ENCODE results near the gene SYTL2.
"Not testable (repeated sequence)": the region's sequence is repeated elsewhere in the genome, so short reads cannot be mapped to it uniquely, and the experiment has no call there.

SYTL2 gene

GRCh38 chr11:85810871-85811611 is at the start of gene SYTL2:
Gene SYTL2 (minus strand): TSS chr11:85811141. CDS start chr11:85757725, 53,416 bp downstream.
- peak; percentile 84 for DNase-seq

DNA sequence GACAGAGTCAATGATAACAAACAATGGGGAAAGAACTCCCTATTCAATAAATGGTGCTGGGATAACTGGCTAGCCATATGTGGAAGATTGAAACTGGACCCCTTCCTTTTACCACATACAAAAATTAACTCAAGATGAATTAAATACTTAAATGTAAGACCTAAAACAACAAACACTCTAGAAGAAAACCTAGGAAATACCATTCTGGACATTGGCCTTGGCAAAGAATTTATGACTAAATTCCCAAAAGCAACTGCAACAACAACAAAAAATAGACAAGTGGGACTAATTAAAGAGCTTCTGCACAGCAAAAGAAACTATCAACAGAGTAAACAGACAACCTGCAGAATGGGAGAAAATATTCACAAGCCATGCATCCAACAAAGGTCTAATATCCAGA is 48.6 kb upstream of the SYTL2 start:
- DNase-seq = not testable (repeated sequence)

DNA sequence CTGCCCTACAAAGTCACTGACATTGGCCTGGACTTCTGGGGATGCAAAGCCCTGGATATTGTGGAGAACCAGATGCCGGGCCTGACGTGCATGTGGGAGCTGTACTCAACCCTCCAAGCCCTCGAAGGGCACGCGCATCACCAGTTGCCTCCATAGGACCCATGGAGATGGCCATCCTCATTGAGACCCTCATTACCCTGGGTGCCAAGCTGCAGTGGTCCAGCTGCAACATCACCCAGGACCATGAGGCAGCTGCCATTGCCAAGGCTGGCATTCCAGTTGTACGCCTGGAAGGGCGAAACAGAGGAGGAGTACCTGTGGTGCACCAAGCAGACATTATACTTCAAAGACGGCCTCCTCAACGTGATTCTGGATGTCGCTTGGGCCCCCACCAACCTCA is 46.2 kb upstream of the SYTL2 start:
- DNase-seq = no peak

GRCh38 chr11:85855341-85855656 is 44.4 kb upstream of the SYTL2 start, which contains the start of gene CCDC83:
Gene CCDC83 (plus strand): TSS chr11:85855383. CDS start chr11:85865124, 9,741 bp downstream.
- DNase-seq = no peak

DNA sequence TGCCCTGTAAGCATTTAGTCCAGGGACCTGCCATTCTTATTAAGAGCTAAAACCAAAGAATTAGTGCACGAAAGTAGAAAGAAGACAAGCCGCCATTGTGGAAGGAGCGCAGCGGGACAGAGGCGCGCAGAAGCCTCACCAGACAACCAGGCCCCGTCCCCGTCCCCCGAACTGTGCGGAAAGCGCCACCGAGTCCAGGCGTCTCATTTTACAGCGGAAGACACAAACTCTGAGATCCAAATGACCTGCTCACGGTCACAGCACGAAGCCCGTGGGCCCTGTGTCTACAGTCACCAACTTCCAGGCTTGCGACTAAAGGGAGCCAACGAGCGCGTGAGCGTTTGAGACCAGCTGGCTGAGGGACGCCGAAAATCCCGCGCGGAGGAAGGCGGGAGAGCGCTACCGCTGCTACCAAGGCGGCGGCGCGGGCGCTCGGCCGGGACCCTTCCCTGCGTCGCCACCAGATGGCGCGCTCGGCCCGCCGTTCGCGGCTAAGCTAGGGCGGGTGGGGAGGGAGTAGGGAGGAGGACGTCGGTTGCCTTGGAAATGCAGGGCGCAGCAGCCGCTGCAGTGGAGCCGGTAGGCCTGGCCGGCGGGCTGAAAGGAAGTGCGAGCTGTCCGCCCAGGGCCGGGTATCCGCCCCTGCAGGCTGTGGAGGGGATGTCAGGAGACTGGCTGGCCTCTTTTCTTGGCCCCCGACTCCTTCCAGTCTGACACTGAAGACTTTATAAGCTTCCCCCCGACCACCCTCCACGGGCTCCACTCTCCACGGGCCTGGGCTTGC is 43.8 kb upstream of the SYTL2 start:
- peak; percentile 83 for DNase-seq

GRCh38 chr11:85854212-85854556 is 43.2 kb upstream of the SYTL2 start:
- DNase-seq = no peak

DNA sequence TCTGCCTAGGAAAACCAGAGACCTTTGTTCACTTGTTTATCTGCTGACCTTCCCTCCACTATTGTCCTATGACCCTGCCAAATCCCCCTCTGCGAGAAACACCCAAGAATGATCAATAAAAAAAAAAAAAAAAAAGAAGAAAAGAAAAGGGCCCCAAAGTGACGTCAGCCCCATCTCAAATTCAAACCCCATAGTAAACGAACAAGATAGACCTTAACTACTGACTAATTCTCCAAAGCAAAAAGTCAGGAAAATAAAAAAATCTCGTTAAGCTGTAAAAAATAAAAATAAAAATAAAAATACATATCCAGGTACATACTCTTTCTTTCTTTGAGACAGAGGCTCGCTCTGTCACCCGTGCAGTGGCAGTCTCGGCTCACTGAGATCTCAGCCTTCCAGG is 42.6 kb upstream of the SYTL2 start:
- DNase-seq = not testable (repeated sequence)

DNA sequence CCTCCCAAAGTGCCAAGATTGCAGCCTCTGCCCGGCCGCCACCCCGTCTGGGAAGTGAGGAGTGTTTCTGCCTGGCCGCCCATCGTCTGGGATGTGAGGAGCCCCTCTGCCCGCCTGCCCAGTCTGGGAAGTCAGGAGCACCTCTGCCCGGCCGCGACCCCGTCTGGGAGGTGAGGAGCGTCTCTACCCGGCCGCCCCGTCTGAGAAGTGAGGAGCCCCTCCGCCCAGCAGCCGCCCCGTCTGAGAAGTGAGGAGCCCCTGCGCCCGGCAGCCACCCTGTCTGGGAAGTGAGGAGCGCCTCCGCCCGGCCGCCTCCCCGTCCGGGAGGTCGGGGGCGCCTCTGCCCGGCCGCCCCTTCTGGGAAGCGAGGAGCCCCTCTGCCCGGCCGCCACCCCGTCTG is 41.8 kb upstream of the SYTL2 start:
- DNase-seq = not testable (repeated sequence)

GRCh38 chr11:85848556-85848955 is 37.6 kb upstream of the SYTL2 start:
- DNase-seq = no peak

DNA sequence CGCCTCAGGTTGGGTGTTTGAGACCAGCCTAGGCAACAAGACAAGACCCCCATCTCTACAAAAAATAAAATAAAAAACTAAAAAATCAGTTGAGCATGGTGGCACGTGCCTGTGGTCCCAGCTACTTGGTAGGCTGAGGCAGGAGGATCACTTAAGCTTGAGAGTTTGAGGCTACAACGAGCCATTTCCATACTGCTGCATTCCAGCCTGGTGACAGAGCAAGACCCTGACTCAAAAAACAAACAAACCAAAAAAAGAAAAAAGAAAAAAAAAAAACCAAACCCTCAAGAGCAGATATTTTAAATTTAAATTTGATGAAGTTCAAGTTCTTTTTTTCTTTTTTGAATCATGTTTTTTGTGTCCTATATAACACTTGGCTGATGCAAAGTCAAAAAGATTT is 37.1 kb upstream of the SYTL2 start:
- no peak for DNase-seq

DNA sequence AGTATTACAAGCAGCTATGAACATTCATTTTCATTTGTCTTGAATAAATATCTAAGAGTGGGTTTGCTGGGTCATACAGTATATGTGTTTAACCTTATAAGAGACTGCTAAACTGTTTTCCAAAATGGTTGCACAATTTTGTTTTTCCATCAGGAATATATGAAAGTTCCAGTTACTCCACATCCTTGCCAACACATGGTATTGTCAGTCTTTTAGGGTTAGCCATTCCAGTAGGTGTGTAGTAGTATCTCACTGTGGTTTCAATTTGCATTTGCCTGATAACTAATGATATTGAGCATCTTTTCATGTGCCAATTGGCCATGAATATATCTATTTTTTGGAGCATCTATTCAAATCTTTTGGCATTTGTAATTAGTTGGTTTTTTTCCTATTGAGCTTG is 36.5 kb upstream of the SYTL2 start:
- no peak for DNase-seq

GRCh38 chr11:85845124-85845631 is 34.2 kb upstream of the SYTL2 start:
- DNase-seq = no peak

DNA sequence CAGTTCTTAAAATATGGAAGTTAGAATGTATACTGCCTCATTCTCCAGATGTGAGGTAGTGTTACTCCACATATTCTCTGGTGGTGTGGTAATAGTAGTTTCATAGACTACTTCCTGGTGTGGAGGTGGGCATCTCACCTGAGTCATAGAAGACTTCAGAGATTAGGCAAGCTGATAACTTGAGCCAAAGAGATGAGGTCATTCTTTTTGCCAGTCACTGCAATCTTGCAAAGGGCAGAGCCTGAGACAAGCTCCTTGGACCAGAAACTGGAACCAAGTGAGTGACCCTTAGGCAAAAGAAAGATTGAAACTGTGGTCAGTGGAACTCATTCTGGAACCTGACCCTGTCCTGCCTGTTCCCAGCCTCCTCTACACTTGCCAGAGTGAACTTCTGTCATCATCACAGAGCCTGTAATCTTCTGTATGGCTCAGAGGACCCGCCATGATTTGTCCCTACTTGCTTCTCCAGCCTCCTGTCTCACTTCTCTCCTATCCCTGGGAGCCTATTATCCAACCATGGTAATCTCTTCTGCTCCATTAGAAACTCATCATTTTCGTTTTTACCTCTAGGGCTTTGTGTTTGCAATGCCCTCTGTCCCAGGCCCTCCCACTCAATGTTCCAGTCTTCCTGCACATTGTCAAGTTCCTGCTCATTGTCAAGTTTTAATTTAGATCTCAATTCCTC is 33.6 kb upstream of the SYTL2 start:
- peak; percentile 24 for DNase-seq

DNA sequence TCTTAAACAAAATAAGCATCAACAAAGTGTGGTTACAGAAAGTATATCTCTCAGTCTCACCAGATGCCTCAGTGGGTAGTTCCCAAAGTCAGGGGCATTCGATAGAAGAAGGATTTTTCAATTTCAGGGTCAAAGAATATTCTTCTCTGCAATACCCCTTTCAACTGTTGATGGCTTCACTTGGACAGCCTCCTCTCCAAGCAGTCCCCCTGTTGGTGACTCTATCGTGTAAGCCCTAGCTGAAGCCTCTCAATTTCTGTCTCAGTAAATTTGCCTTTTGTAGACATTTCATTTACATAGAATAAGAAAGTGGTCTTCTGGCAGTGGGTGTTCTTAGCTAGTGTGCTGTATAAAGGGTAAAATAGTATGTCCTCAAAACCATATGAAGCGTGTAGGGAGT is 33.0 kb upstream of the SYTL2 start:
- DNase-seq = no peak

DNA sequence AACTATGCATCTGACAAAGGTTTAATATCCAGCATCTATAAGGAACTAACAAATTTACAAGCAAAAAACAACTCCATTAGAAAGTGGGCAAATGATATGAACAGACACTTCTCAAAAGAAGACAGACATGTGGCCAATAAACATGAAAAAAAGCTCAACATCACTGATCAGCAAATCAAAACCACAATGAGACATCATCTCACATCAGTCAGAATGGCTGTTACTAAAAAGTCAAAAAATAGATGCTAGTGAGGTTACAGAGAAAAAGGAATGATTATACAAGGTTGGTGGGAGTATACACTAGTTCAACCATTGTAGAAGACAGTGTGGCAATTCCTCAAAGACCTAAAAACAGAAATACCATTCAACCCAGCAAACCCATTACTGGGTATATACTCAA is 30.0 kb upstream of the SYTL2 start:
- not testable (repeated sequence) for DNase-seq

- DNase-seq = no peak
Measured at GRCh38 chr11:85835729-85836128, 24.8 kb upstream of the SYTL2 start.

GRCh38 chr11:85835263-85835662 is 24.3 kb upstream of the SYTL2 start:
- DNase-seq = no peak

DNA sequence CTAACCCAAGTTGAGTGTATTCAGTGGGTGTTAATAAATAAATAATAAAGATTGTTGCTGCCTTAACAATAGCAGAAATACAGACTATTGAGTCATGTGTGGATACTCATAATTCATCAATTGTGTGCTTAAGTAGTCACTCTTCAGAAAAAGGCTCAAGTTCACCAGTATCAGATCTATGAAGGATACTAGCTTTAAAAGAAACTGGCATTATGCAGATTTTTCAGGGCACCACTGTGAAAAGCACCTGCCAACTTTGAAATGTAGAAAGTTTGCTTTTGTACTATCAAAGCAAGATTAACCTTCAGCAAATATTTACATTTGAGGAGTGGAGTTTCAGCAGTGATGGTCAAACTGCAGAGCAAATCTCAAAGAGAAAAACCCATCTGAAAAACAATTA is 20.1 kb upstream of the SYTL2 start:
- no peak for DNase-seq

GRCh38 chr11:85829172-85829571 is 18.2 kb upstream of the SYTL2 start:
- no peak for DNase-seq

GRCh38 chr11:85828640-85828978 is 17.7 kb upstream of the SYTL2 start:
- DNase-seq = no peak

DNA sequence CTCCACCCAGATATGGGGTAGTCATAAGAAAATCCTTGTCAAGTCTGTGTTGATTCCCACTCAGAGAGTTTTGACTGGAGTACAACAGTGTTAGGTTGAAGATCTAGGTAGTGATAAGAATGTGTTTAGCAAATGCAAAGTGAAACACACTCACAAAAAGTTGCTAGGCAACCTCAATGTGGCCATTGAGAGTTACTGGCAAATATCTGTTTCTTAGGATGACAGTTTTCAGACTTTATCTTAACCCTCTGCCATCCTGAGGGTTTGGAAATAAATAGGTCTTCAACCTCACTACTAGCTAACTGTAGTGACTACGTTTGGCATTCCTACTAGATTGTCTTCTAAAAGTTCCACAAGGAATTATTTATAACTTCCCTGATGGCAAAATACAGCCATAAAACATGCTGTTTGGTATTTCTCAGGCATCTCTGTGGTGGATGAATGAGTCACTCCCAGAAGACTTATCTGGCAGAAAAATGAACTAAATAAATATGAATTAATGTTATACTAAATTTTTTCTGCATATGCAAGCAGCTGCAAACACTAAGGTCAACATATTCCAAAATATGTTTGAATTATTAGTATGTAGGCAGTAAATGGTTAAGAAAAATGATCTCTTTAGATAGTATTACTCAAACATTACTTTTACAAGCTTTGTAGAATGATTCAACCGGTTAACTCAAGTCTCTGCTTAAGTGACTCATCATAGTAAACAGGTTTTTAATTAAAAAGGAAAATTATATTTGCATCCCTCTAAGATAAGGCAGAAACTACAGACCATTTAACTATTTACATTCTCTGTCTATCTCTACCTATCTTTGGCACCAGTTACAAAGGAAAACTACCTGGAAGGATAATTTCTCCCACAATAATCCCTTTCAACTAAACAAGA is 17.1 kb upstream of the SYTL2 start:
- DNase-seq = no peak

GRCh38 chr11:85826116-85826855 is 15.3 kb upstream of the SYTL2 start:
- DNase-seq = no peak

Measured in NK-92 treated with Interleukin-12 subunit alpha and Interleukin-12 subunit beta, amount 100 ng/mL, for 24 hours (cell line).